Psoas muscle (tissue), 8 donors: ENCODE measurements around the gene FAAH. TPM values are rescaled to one million over a fixed set of nuclear protein-coding genes. Genes with fewer than 3 reads are reported as not detected.

ENCODE experiments used
- ATAC-seq, 4 donors: fragments of 200-7000 bp; cut with Tn5 transposase; one replicate each; pipeline ENCODE4 v1.9.1; 2020; ENCODE audit warnings: moderate library complexity in 3 of 4, mild to moderate bottlenecking in 2 of 4
- DNase-seq, 2 donors: peaks; one replicate each; pipeline ENCODE4 v3.0.0-alpha.2; 2020
- H3K27ac ChIP-seq: fragments of 200-600 bp; one replicate; pipeline ENCODE4 v1.8.0; 2022
- H3K27me3 ChIP-seq, 3 donors: fragments of 200-600 bp in 1 of 3; one replicate each; pipeline versions ENCODE4 v1.6.1 to v1.8.0; 2013 to 2022; ENCODE audit warnings: low read length in 2 of 3, mild to moderate bottlenecking in 2 of 3, moderate library complexity in 1 of 3; ENCODE audit not compliant: insufficient read depth in 3 of 3
- H3K36me3 ChIP-seq, 2 donors: fragments of 200-600 bp in 1 of 2; one replicate each; pipeline versions ENCODE4 v1.6.1 to v1.8.0; 2013 to 2022; ENCODE audit warnings: low read depth in 1 of 2, mild to moderate bottlenecking in 1 of 2, moderate library complexity in 1 of 2; ENCODE audit not compliant: insufficient read depth in 1 of 2
- H3K4me1 ChIP-seq: fragments of 200-600 bp; one replicate; pipeline ENCODE4 v1.8.0; 2022
- H3K4me3 ChIP-seq: fragments of 200-600 bp; one replicate; pipeline ENCODE4 v1.8.0; 2022; ENCODE audit warnings: mild to moderate bottlenecking
- H3K9me3 ChIP-seq: fragments of 200-600 bp; one replicate; pipeline ENCODE4 v1.8.0; 2022
- CTCF ChIP-seq: fragments of 200-600 bp; IDR thresholded peaks from one replicate; pipeline ENCODE4 v1.8.0; 2022; ENCODE audit warnings: antibody characterized with exemption
- WGBS, 3 donors: extraction: QIAGEN DNeasy Blood & Tissue Kit; methylation state at CpG; one replicate each; pipeline versions ENCODE4 v1.1.6 to v1.1.7; 2013; 5-methylcytosine and 5-hydroxymethylcytosine counted together
- intact Hi-C, 2 donors: fragments of 100-400 bp; cut with DNase I; formaldehyde crosslinking; loops; one replicate each; pipeline versions ENCODE4 v1.11.0 to v1.14.2; 2022
- polyA plus RNA-seq, 3 donors: library from polyadenylated mRNA; stranded (reverse); fragments of 200-250 nt; gene quantifications; one replicate each; pipeline ENCODE4 v1.2.3, GENCODE V29; 2013
- total RNA-seq, 4 donors: library from RNA; stranded (reverse); fragmentation: NEBNext Ultra II Directional in 2 of 4; extraction: Animal tissue kit (Norgen Biotek cat#: 25700) in 2 of 4; gene quantifications; one replicate each; pipeline versions ENCODE4 v1.2.1 to v1.2.4, GENCODE V29; 2021 to 2023
- donor health status: healthy with polysubstance abuse.
- donor health status: DM: no; HTN: no; CAD: no; lungs with moderate emphysema.
- donor health status: Bipolar disorder and iron deficiency.
- donor health status: healthy.
- donor health status: DM: yes; HTN: yes; CAD: no.
- donor health status: DM: no; HTN: no; CAD: no.
- donor health status: DM: no; HTN: no; CAD: no.
- donor health status: DM: yes; HTN: yes; CAD: no.

FAAH gene
- total and polyA plus RNA-seq, 7 donors = 1.6 to 11.0 (median 5.7) TPM

DNA sequence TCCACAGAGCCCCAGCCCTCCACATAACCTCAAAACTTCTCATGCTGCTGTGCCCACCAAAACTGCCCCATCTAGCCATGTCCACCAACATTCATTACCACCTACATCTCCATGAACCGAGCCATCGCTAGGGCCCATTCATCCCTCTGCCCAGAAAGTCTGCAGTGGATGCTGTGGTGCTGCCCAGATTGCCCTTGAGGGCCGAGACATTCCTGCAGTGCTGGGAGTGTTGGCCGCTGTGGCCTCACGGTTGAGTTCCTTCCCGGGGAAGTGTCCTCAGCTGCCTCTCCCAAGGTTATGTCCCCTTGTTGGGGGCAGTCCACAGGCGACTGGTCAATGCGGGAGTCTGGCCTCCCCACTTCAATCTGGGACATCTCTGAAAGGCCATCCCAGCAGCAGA is 65.2 kb downstream of the FAAH start:
- DNase-seq (no peak), ATAC-seq (no peak)
- Histone ChIP-seq H3K4me3 (no peak overlapping the region), H3K27ac (no peak overlapping the region), H3K9me3 (no peaks in the 10 kb centered on the region), H3K36me3 (no peaks in the 10 kb centered on the region), H3K4me1 (no peaks in the 10 kb centered on the region), H3K27me3 (no peaks in the 10 kb centered on the region)
- no peak for TF ChIP-seq CTCF
- intact Hi-C loops = no loop called here
- 86 to 89% (median 87%) methylated on average over 8 of the region's 8 CpGs for WGBS, 3 donors

GRCh38 chr1:46461017-46461808 is 67.1 kb downstream of the FAAH start:
- H3K4me3 ChIP-seq = no peak overlapping the region
- H3K27me3 ChIP-seq = no peaks in the 10 kb centered on the region
- intact Hi-C loops = no loop called here
- H3K4me1 ChIP-seq = no peaks in the 10 kb centered on the region
- 68 to 81% (median 69%) methylated on average over 11 of the region's 11 CpGs for WGBS, 3 donors
- H3K36me3 ChIP-seq = no peaks in the 10 kb centered on the region
- H3K27ac ChIP-seq = no peak overlapping the region
- ATAC-seq (no peak), DNase-seq (no peak)
- TF ChIP-seq CTCF = no peak
- H3K9me3 ChIP-seq = no peaks in the 10 kb centered on the region

DNA sequence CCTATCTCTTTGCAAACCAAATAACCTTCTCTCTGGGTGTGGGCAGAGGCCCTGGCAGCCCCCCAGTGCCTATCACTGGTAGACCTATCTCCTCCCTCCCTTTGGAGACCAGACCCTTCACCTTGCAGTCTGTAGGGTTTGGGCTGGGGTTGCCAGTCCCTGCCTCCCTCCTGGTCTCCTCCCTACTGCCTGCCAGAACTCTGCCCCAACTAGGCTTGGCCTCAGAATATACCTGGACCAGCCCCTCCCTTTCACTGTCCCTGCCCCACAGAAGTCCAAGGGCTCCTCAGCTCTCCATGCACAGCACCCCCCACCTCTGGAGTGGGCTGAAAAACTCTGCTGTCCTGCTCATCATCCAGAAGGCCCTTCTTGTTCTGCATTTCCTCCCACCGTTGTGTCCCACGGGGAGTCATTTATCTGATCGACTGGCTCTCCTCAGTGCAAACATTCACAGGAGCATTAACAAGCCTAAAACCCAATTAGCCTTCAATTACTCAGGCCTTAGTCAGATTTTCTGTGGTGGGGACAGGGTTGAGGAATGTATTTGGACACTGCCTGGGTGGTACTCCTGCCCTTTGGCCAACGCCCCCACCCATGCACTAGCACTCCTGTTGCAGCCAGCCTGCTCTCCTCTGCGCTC is 67.8 kb downstream of the FAAH start:
- 54 to 65% (median 57%) methylated on average over 5 of the region's 5 CpGs for WGBS, 3 donors
- no peak for ATAC-seq
- H3K4me1 ChIP-seq = no peaks in the 10 kb centered on the region
- DNase-seq = no peak
- TF ChIP-seq CTCF = no peak
- H3K27ac ChIP-seq = no peak overlapping the region
- no peaks in the 10 kb centered on the region for H3K27me3 ChIP-seq
- intact Hi-C loops = no loop called here
- H3K9me3 ChIP-seq = no peaks in the 10 kb centered on the region
- H3K36me3 ChIP-seq = no peaks in the 10 kb centered on the region
- H3K4me3 ChIP-seq = no peak overlapping the region

Other genes starting within 250 kb of the FAAH start
- 1 to 10 TPM; 1.2 to 5.0 (median 3.0) TPM for gene TSPAN1, start 219.2 kb upstream of the FAAH start, total RNA-seq
- gene TSPAN1, start 219.2 kb upstream of the FAAH start, polyA plus RNA-seq = 10 to 100 TPM in 1 of 3 donors, 1 to 10 TPM in 2; 4.0 to 14.7 (median 4.5) TPM
- not detected for gene P3R3URF, start 217.8 kb upstream of the FAAH start, total RNA-seq
- gene P3R3URF, start 217.8 kb upstream of the FAAH start, polyA plus RNA-seq = not detected
- gene POMGNT1, start 195.9 kb upstream of the FAAH start, total RNA-seq = 100 to 1,000 TPM in 1 of 4 donors, 10 to 100 TPM in 3; 73.5 to 100 (median 87.6) TPM
- gene POMGNT1, start 195.9 kb upstream of the FAAH start, polyA plus RNA-seq = 10 to 100 TPM; 63.1 to 89.5 (median 81.1) TPM
- gene LURAP1, start 191.0 kb upstream of the FAAH start, total RNA-seq = under 1 TPM; 0.29 to 0.77 (median 0.64) TPM
- 1 to 10 TPM in 1 of 3 donors, under 1 TPM in 2; 0.25 to 1.6 (median 0.28) TPM for gene LURAP1, start 191.0 kb upstream of the FAAH start, polyA plus RNA-seq
- under 1 TPM in 1 of 4 donors, not detected in 3; 0.25 TPM for gene RAD54L, start 146.6 kb upstream of the FAAH start, total RNA-seq
- gene RAD54L, start 146.6 kb upstream of the FAAH start, polyA plus RNA-seq = under 1 TPM in 2 of 3 donors, not detected in 1; 0.08 to 0.22 TPM
- 10 to 100 TPM; 52.9 to 76.7 (median 60.1) TPM for gene LRRC41, start 90.7 kb upstream of the FAAH start, total RNA-seq
- gene LRRC41, start 90.7 kb upstream of the FAAH start, polyA plus RNA-seq = 10 to 100 TPM; 34.1 to 53.7 (median 35.9) TPM
- gene UQCRH, start 90.6 kb upstream of the FAAH start, total RNA-seq = 100 to 1,000 TPM; 267 to 440 (median 370) TPM
- gene UQCRH, start 90.6 kb upstream of the FAAH start, polyA plus RNA-seq = 1,000 to 10,000 TPM in 1 of 3 donors, 100 to 1,000 TPM in 2; 773 to 1,297 (median 800) TPM
- 10 to 100 TPM; 13.3 to 25.3 (median 20.9) TPM for gene NSUN4, start 53.5 kb upstream of the FAAH start, total RNA-seq
- gene NSUN4, start 53.5 kb upstream of the FAAH start, polyA plus RNA-seq = 10 to 100 TPM in 2 of 3 donors, 1 to 10 TPM in 1; 9.4 to 16.3 (median 10.7) TPM
- not detected for gene DMBX1, start 95.5 kb downstream of the FAAH start, total RNA-seq
- not detected for gene DMBX1, start 95.5 kb downstream of the FAAH start, polyA plus RNA-seq
- gene KNCN, start 157.3 kb downstream of the FAAH start, total RNA-seq = not detected
- not detected for gene KNCN, start 157.3 kb downstream of the FAAH start, polyA plus RNA-seq
- gene MKNK1, start 210.0 kb downstream of the FAAH start, total RNA-seq = 10 to 100 TPM; 32.2 to 46.7 (median 39.9) TPM
- 10 to 100 TPM; 19.3 to 52.6 (median 23.8) TPM for gene MKNK1, start 210.0 kb downstream of the FAAH start, polyA plus RNA-seq
- 10 to 100 TPM; 12.1 to 36.3 (median 28.5) TPM for gene MOB3C, start 222.5 kb downstream of the FAAH start, total RNA-seq
- gene MOB3C, start 222.5 kb downstream of the FAAH start, polyA plus RNA-seq = 10 to 100 TPM in 2 of 3 donors, 1 to 10 TPM in 1; 8.7 to 17.9 (median 13.4) TPM